OCI-LY3 (cell line): ENCODE results near the gene PIN1.

Experiments
- H2AFZ ChIP-seq: fragments of 200-600, 300-600 bp; shearing (Covaris generic); 2 replicates; pipeline ENCODE4 v1.6.0; 2014; ENCODE audit warnings: antibody characterized with exemption, low read depth, low read length
- H3K27ac ChIP-seq: fragments of 200-600, 300-600 bp; sonication (generic); 2 replicates; pipeline ENCODE4 v1.5.1; 2014; ENCODE audit warnings: mild to moderate bottlenecking, low read length, moderate library complexity, mixed read lengths
- H3K27me3 ChIP-seq: fragments of 200-600, 300-600 bp; sonication (generic); 2 replicates; pipeline ENCODE4 v1.6.1; 2014; ENCODE audit warnings: low read depth, low read length, mixed read lengths
- H3K36me3 ChIP-seq: fragments of 200-600, 300-600 bp; sonication (generic); replicated peaks from 2 replicates; pipeline ENCODE3; 2014; ENCODE audit warnings: low read depth, low read length, mixed read lengths
- H3K4me1 ChIP-seq: fragments of 300-600, 200-600 bp; sonication (generic); 2 replicates; pipeline ENCODE4 v1.6.1; 2014; ENCODE audit warnings: low read length, mixed read lengths
- H3K4me2 ChIP-seq: fragments of 200-600, 300-600 bp; sonication (generic); 2 replicates; pipeline ENCODE4 v1.6.1; 2014; ENCODE audit warnings: low read length, mixed read lengths
- H3K4me3 ChIP-seq: fragments of 300-600, 200-600 bp; sonication (generic); 2 replicates; pipeline ENCODE4 v1.5.1; 2014; ENCODE audit warnings: antibody characterized with exemption, mild to moderate bottlenecking, low read length, moderate library complexity
- H3K79me2 ChIP-seq: fragments of 300-600, 200-600 bp; shearing (Covaris generic); 2 replicates; pipeline ENCODE4 v1.6.1; 2014; ENCODE audit warnings: mild to moderate bottlenecking, low read length, mixed read lengths
- H3K9ac ChIP-seq: fragments of 300-600, 200-600 bp; shearing (Covaris generic); 2 replicates; pipeline ENCODE4 v1.6.0; 2014; ENCODE audit warnings: mild to moderate bottlenecking, low read length, moderate library complexity
- H3K9me3 ChIP-seq: fragments of 200-600, 300-600 bp; shearing (Covaris generic); 2 replicates; pipeline ENCODE4 v1.6.1; 2014; ENCODE audit warnings: low read length, mixed read lengths; ENCODE audit not compliant: insufficient read depth
- H4K20me1 ChIP-seq: fragments of 200-600, 300-600 bp; sonication (generic); 2 replicates; pipeline ENCODE4 v1.6.1; 2016; ENCODE audit warnings: low read length, mixed read lengths; ENCODE audit not compliant: insufficient read depth
- CTCF ChIP-seq: fragments of 200-600, 300-600 bp; sonication (generic); IDR thresholded peaks from 2 replicates; pipeline ENCODE4 v1.5.1; 2014; ENCODE audit warnings: antibody characterized with exemption, low read length, low read depth
- EZH2phosphoT487 ChIP-seq: fragments of 200-600 bp; shearing (Covaris generic); IDR thresholded peaks from 2 replicates; pipeline ENCODE4 v1.6.1; 2018; ENCODE audit warnings: antibody characterized with exemption, mixed run types, low read depth

The PIN1 gene

GRCh38 chr19:9848762-9849161 lies 13.6 kb downstream of the PIN1 start:
- TF ChIP-seq CTCF (no peak), EZH2phosphoT487 (no peak)
- H3K27ac ChIP-seq, result no peak overlapping the region
- peaks cover 18% of the 10 kb centered on the region; the same call in 1 of the 2 replicates for H4K20me1 ChIP-seq

GRCh38 chr19:9849791-9850190 lies 14.7 kb downstream of the PIN1 start:
- Histone ChIP-seq H3K27ac (no peak overlapping the region), H3K9me3 (no peaks in the 10 kb centered on the region), H4K20me1 (peaks cover 16% of the 10 kb centered on the region; the same call in 1 of the 2 replicates), H3K4me3 (no peak overlapping the region), H2AFZ (no peak overlapping the region), H3K27me3 (no peaks in the 10 kb centered on the region), H3K4me1 (peaks cover 4% of the 10 kb centered on the region; the same call in 1 of the 2 replicates), H3K9ac (no peak overlapping the region), H3K36me3 (peaks cover 20% of the 10 kb centered on the region), H3K79me2 (0 out of 2 replicates have a peak, but pooled peaks cover 3% of the 10 kb centered on the region), H3K4me2 (no peak overlapping the region)
- no peak for TF ChIP-seq CTCF
- TF ChIP-seq EZH2phosphoT487, result no peak

More at GRCh38 chr19:9848762-9849161, 13.6 kb downstream of the PIN1 start:
- Histone ChIP-seq H2AFZ (no peak overlapping the region), H3K4me1 (peaks cover 4% of the 10 kb centered on the region; the same call in 1 of the 2 replicates), H3K79me2 (peaks cover 10% of the 10 kb centered on the region; the same call in 1 of the 2 replicates), H3K27me3 (no peaks in the 10 kb centered on the region), H3K36me3 (peaks cover 30% of the 10 kb centered on the region), H3K4me2 (no peak overlapping the region), H3K9ac (no peak overlapping the region), H3K9me3 (no peaks in the 10 kb centered on the region), H3K4me3 (no peak overlapping the region)

- peaks cover 16% of the 10 kb centered on the region for H3K36me3 ChIP-seq
- no peak overlapping the region for H3K4me2 ChIP-seq
- H4K20me1 ChIP-seq, result peaks cover 16% of the 10 kb centered on the region; the same call in 1 of the 2 replicates
- no peak for TF ChIP-seq EZH2phosphoT487
- TF ChIP-seq CTCF, result no peak
- H3K27ac ChIP-seq, result no peak overlapping the region
- H3K27me3 ChIP-seq, result no peaks in the 10 kb centered on the region
- H3K4me3 ChIP-seq, result no peak overlapping the region
- no peak overlapping the region for H2AFZ ChIP-seq
- no peaks in the 10 kb centered on the region for H3K9me3 ChIP-seq
- H3K9ac ChIP-seq, result no peak overlapping the region
- H3K79me2 ChIP-seq, result no peaks in the 10 kb centered on the region
- peaks cover 4% of the 10 kb centered on the region; the same call in 1 of the 2 replicates for H3K4me1 ChIP-seq
Measured at GRCh38 chr19:9850235-9850959, 15.3 kb downstream of the PIN1 start.

GRCh38 chr19:9854282-9854846 lies 19.2 kb downstream of the PIN1 start:
- Histone ChIP-seq H3K4me1 (peaks cover 3% of the 10 kb centered on the region; the same call in 1 of the 2 replicates), H4K20me1 (peaks cover 2% of the 10 kb centered on the region; the same call in 1 of the 2 replicates), H3K4me3 (no peak overlapping the region), H3K27me3 (no peaks in the 10 kb centered on the region), H3K27ac (no peak overlapping the region), H3K9ac (no peak overlapping the region), H2AFZ (no peak overlapping the region), H3K4me2 (no peak overlapping the region), H3K9me3 (no peaks in the 10 kb centered on the region), H3K79me2 (no peaks in the 10 kb centered on the region), H3K36me3 (peaks cover 1% of the 10 kb centered on the region)
- no peak for TF ChIP-seq EZH2phosphoT487
- no peak for TF ChIP-seq CTCF
